IPS-20b (cell line): Measurements from ENCODE around the gene CKM.

Source experiments
- H3K27ac ChIP-seq: one replicate; pipeline ENCODE4 v1.5.1; 2013; ENCODE audit warnings: low read length
- H3K27me3 ChIP-seq: 2 replicates; pipeline ENCODE4 v1.6.1; 2013; ENCODE audit warnings: mild to moderate bottlenecking, low read length, inconsistent platforms; ENCODE audit not compliant: insufficient read depth
- H3K36me3 ChIP-seq: 2 replicates; pipeline ENCODE4 v1.6.1; 2013; ENCODE audit warnings: low read depth, mild to moderate bottlenecking, inconsistent platforms, low read length, moderate library complexity; ENCODE audit not compliant: insufficient read depth
- H3K4me1 ChIP-seq: 2 replicates; pipeline ENCODE4 v1.6.1; 2013; ENCODE audit warnings: mild to moderate bottlenecking, control low read depth, inconsistent platforms, low read length, moderate library complexity; ENCODE audit not compliant: insufficient read depth
- H3K4me3 ChIP-seq: 2 replicates; pipeline ENCODE4 v1.5.1; 2013; ENCODE audit warnings: mild to moderate bottlenecking, low read length, inconsistent platforms
- H3K9ac ChIP-seq: 2 replicates; pipeline ENCODE4 v1.6.1; 2013; ENCODE audit warnings: low read depth, mild to moderate bottlenecking, inconsistent platforms, low read length, moderate library complexity
- H3K9me3 ChIP-seq: 2 replicates; pipeline ENCODE4 v1.6.1; 2013; ENCODE audit warnings: mild to moderate bottlenecking, low read depth, low read length, inconsistent platforms; ENCODE audit not compliant: insufficient read depth

CKM gene

GRCh38 chr19:45296355-45296754 lies 26.3 kb downstream of the CKM start:
- Histone ChIP-seq H3K9me3 (no peaks in the 10 kb centered on the region), H3K4me1 (no peaks in the 10 kb centered on the region), H3K9ac (no peak overlapping the region), H3K36me3 (peaks cover 9% of the 10 kb centered on the region), H3K27me3 (no peaks in the 10 kb centered on the region), H3K4me3 (no peak overlapping the region), H3K27ac (no peak overlapping the region)

GRCh38 chr19:45295873-45296272 lies 26.8 kb downstream of the CKM start:
- no peak overlapping the region for H3K4me3 ChIP-seq

GRCh38 chr19:45294291-45295029 lies 28.2 kb downstream of the CKM start:
- H3K36me3 ChIP-seq: peaks cover 12% of the 10 kb centered on the region
- H3K27ac ChIP-seq: no peak overlapping the region
- no peak overlapping the region for H3K4me3 ChIP-seq
- no peaks in the 10 kb centered on the region for H3K9me3 ChIP-seq
- H3K27me3 ChIP-seq: no peaks in the 10 kb centered on the region
- H3K9ac ChIP-seq: no peak overlapping the region
- H3K4me1 ChIP-seq: no peaks in the 10 kb centered on the region

More at GRCh38 chr19:45295873-45296272, 26.8 kb downstream of the CKM start:
- H3K27me3 ChIP-seq: no peaks in the 10 kb centered on the region
- no peaks in the 10 kb centered on the region for H3K9me3 ChIP-seq
- no peak overlapping the region for H3K27ac ChIP-seq
- H3K4me1 ChIP-seq: no peaks in the 10 kb centered on the region
- no peak overlapping the region for H3K9ac ChIP-seq
- peaks cover 9% of the 10 kb centered on the region for H3K36me3 ChIP-seq

GRCh38 chr19:45293682-45294081 lies 29.0 kb downstream of the CKM start:
- peaks cover 12% of the 10 kb centered on the region for H3K36me3 ChIP-seq
- H3K4me3 ChIP-seq: no peak overlapping the region
- no peaks in the 10 kb centered on the region for H3K9me3 ChIP-seq
- no peaks in the 10 kb centered on the region for H3K27me3 ChIP-seq
- no peak overlapping the region for H3K27ac ChIP-seq
- H3K4me1 ChIP-seq: no peaks in the 10 kb centered on the region
- H3K9ac ChIP-seq: no peak overlapping the region

GRCh38 chr19:45291834-45292233 lies 30.8 kb downstream of the CKM start:
- Histone ChIP-seq H3K4me3 (no peak overlapping the region), H3K9ac (no peak overlapping the region), H3K4me1 (no peaks in the 10 kb centered on the region), H3K36me3 (peaks cover 18% of the 10 kb centered on the region), H3K9me3 (no peaks in the 10 kb centered on the region), H3K27ac (no peak overlapping the region), H3K27me3 (no peaks in the 10 kb centered on the region)

- no peaks in the 10 kb centered on the region for H3K27me3 ChIP-seq
- H3K9ac ChIP-seq: no peak overlapping the region
- H3K9me3 ChIP-seq: no peaks in the 10 kb centered on the region
- H3K36me3 ChIP-seq: peaks cover 14% of the 10 kb centered on the region
- no peak overlapping the region for H3K4me3 ChIP-seq
- H3K4me1 ChIP-seq: no peaks in the 10 kb centered on the region
- H3K27ac ChIP-seq: no peak overlapping the region
Observed at GRCh38 chr19:45290381-45290931, 32.2 kb downstream of the CKM start.

- H3K4me3 ChIP-seq: no peak overlapping the region
- H3K27me3 ChIP-seq: no peaks in the 10 kb centered on the region
- no peaks in the 10 kb centered on the region for H3K4me1 ChIP-seq
- no peak overlapping the region for H3K27ac ChIP-seq
- peaks cover 26% of the 10 kb centered on the region for H3K36me3 ChIP-seq
- no peak overlapping the region for H3K9ac ChIP-seq
- no peaks in the 10 kb centered on the region for H3K9me3 ChIP-seq
Observed at GRCh38 chr19:45283443-45284033, 39.1 kb downstream of the CKM start.

- no peaks in the 10 kb centered on the region for H3K9me3 ChIP-seq
- H3K27ac ChIP-seq: no peak overlapping the region
- H3K36me3 ChIP-seq: peaks cover 25% of the 10 kb centered on the region
- H3K4me1 ChIP-seq: no peaks in the 10 kb centered on the region
- no peaks in the 10 kb centered on the region for H3K27me3 ChIP-seq
- no peak overlapping the region for H3K4me3 ChIP-seq
- H3K9ac ChIP-seq: no peak overlapping the region
Observed at GRCh38 chr19:45280471-45280961, 42.2 kb downstream of the CKM start.

- no peaks in the 10 kb centered on the region for H3K27me3 ChIP-seq
- H3K36me3 ChIP-seq: peaks cover 28% of the 10 kb centered on the region
Observed at GRCh38 chr19:45279587-45280192, 43.0 kb downstream of the CKM start.

GRCh38 chr19:45278087-45278486 lies 44.6 kb downstream of the CKM start:
- Histone ChIP-seq H3K27me3 (no peaks in the 10 kb centered on the region), H3K9ac (no peak overlapping the region), H3K4me1 (no peaks in the 10 kb centered on the region), H3K27ac (no peak overlapping the region), H3K9me3 (no peaks in the 10 kb centered on the region), H3K4me3 (no peak overlapping the region), H3K36me3 (peaks cover 34% of the 10 kb centered on the region)

More at GRCh38 chr19:45279587-45280192, 43.0 kb downstream of the CKM start:
- Histone ChIP-seq H3K27ac (no peak overlapping the region), H3K4me3 (no peak overlapping the region), H3K9me3 (no peaks in the 10 kb centered on the region), H3K4me1 (no peaks in the 10 kb centered on the region), H3K9ac (no peak overlapping the region)

GRCh38 chr19:45276284-45276687 lies 46.4 kb downstream of the CKM start:
- no peak overlapping the region for H3K4me3 ChIP-seq

More at GRCh38 chr19:45276284-45276687, 46.4 kb downstream of the CKM start:
- no peaks in the 10 kb centered on the region for H3K4me1 ChIP-seq
- H3K9ac ChIP-seq: no peak overlapping the region
- no peaks in the 10 kb centered on the region for H3K27me3 ChIP-seq
- H3K9me3 ChIP-seq: no peaks in the 10 kb centered on the region
- H3K27ac ChIP-seq: no peak overlapping the region
- peaks cover 49% of the 10 kb centered on the region for H3K36me3 ChIP-seq
